ENCODE data around the gene SHISAL2B.

The SHISAL2B gene

GRCh38 chr5:64678374-64678773 is 11.9 kb upstream of the SHISAL2B start:
- Histone ChIP-seq H3K9me3 (ENCODE audit: severe bottlenecking) (no peaks in the 10 kb centered on the region), H3K4me3 (ENCODE audit: severe bottlenecking) (no peak overlapping the region), H3K36me3 (ENCODE audit: low read depth) (no peaks in the 10 kb centered on the region), H3K4me1 (ENCODE audit: insufficient read depth, poor library complexity, severe bottlenecking) (no peaks in the 10 kb centered on the region), H3K27me3 (ENCODE audit: insufficient read depth, poor library complexity, severe bottlenecking) (no peaks in the 10 kb centered on the region), H3K27ac (ENCODE audit: poor library complexity, severe bottlenecking) (no peak overlapping the region)
- no peak for ATAC-seq (ENCODE audit: low read depth)
- DNase-seq (ENCODE audit: low spot score), result no peak
- no peak for TF ChIP-seq CTCF (IDR thresholded peaks at IDR 0.05; ENCODE audit: poor library complexity, severe bottlenecking)

- Histone ChIP-seq H3K27me3 (ENCODE audit: insufficient read depth, poor library complexity, severe bottlenecking) (no peaks in the 10 kb centered on the region), H3K4me3 (ENCODE audit: severe bottlenecking) (no peak overlapping the region), H3K36me3 (ENCODE audit: low read depth) (no peaks in the 10 kb centered on the region), H3K27ac (ENCODE audit: poor library complexity, severe bottlenecking) (no peak overlapping the region), H3K9me3 (ENCODE audit: severe bottlenecking) (no peaks in the 10 kb centered on the region), H3K4me1 (ENCODE audit: insufficient read depth, poor library complexity, severe bottlenecking) (no peaks in the 10 kb centered on the region)
- DNase-seq (ENCODE audit: low spot score) (no peak), ATAC-seq (ENCODE audit: low read depth) (peak; percentile 43)
- no peak for TF ChIP-seq CTCF (IDR thresholded peaks at IDR 0.05; ENCODE audit: poor library complexity, severe bottlenecking)
Observed at GRCh38 chr5:64680289-64680688, 10.0 kb upstream of the SHISAL2B start.

GRCh38 chr5:64682608-64683007 is 7.7 kb upstream of the SHISAL2B start:
- Histone ChIP-seq H3K27ac (ENCODE audit: poor library complexity, severe bottlenecking) (no peak overlapping the region), H3K4me1 (ENCODE audit: insufficient read depth, poor library complexity, severe bottlenecking) (no peaks in the 10 kb centered on the region), H3K27me3 (ENCODE audit: insufficient read depth, poor library complexity, severe bottlenecking) (no peaks in the 10 kb centered on the region), H3K4me3 (ENCODE audit: severe bottlenecking) (no peak overlapping the region), H3K36me3 (ENCODE audit: low read depth) (no peaks in the 10 kb centered on the region), H3K9me3 (ENCODE audit: severe bottlenecking) (no peaks in the 10 kb centered on the region)
- ATAC-seq (ENCODE audit: low read depth) (no peak), DNase-seq (ENCODE audit: low spot score) (no peak)
- no peak for TF ChIP-seq CTCF (IDR thresholded peaks at IDR 0.05; ENCODE audit: poor library complexity, severe bottlenecking)

GRCh38 chr5:64685866-64686265 is 4.4 kb upstream of the SHISAL2B start:
- no peak for TF ChIP-seq CTCF (IDR thresholded peaks at IDR 0.05; ENCODE audit: poor library complexity, severe bottlenecking)
- H3K27me3 ChIP-seq (ENCODE audit: insufficient read depth, poor library complexity, severe bottlenecking), result peaks cover 17% of the 10 kb centered on the region

GRCh38 chr5:64688391-64688790 is 1.9 kb upstream of the SHISAL2B start:
- H3K36me3 ChIP-seq (ENCODE audit: low read depth), result no peaks in the 10 kb centered on the region
- H3K27me3 ChIP-seq (ENCODE audit: insufficient read depth, poor library complexity, severe bottlenecking), result peaks cover 26% of the 10 kb centered on the region

More at GRCh38 chr5:64685866-64686265, 4.4 kb upstream of the SHISAL2B start:
- Histone ChIP-seq H3K9me3 (ENCODE audit: severe bottlenecking) (no peaks in the 10 kb centered on the region), H3K4me3 (ENCODE audit: severe bottlenecking) (no peak overlapping the region), H3K4me1 (ENCODE audit: insufficient read depth, poor library complexity, severe bottlenecking) (no peaks in the 10 kb centered on the region), H3K27ac (ENCODE audit: poor library complexity, severe bottlenecking) (no peak overlapping the region), H3K36me3 (ENCODE audit: low read depth) (no peaks in the 10 kb centered on the region)
- DNase-seq (ENCODE audit: low spot score), result no peak
- no peak for ATAC-seq (ENCODE audit: low read depth)

More at GRCh38 chr5:64688391-64688790, 1.9 kb upstream of the SHISAL2B start:
- Histone ChIP-seq H3K27ac (ENCODE audit: poor library complexity, severe bottlenecking) (no peak overlapping the region), H3K4me1 (ENCODE audit: insufficient read depth, poor library complexity, severe bottlenecking) (no peaks in the 10 kb centered on the region), H3K9me3 (ENCODE audit: severe bottlenecking) (no peaks in the 10 kb centered on the region), H3K4me3 (ENCODE audit: severe bottlenecking) (no peak overlapping the region)
- DNase-seq (ENCODE audit: low spot score), result no peak
- no peak for ATAC-seq (ENCODE audit: low read depth)
- TF ChIP-seq CTCF (IDR thresholded peaks at IDR 0.05; ENCODE audit: poor library complexity, severe bottlenecking), result no peak

Measured in RWPE2 (cell line).